Fibroblast of skin of back (primary cell): Measurements from ENCODE around the gene PRCD. TPM values are rescaled to one million over a fixed set of nuclear protein-coding genes. Genes with fewer than 3 reads are reported as not detected.
A peak's percentile ranks its signal among the peaks of the same experiment; 100 is the strongest.

ENCODE experiments used
- DNase-seq: peaks from one replicate; pipeline ENCODE4 v3.0.0-alpha.2; 2013
- polyA plus RNA-seq, 2 experiments: library from polyadenylated mRNA; unstranded; fragments of 120-200 nt; gene quantifications; one replicate each; pipeline ENCODE4 v1.2.1, GENCODE V29; 2013; ENCODE audit not compliant: insufficient read length in 2 of 2

The PRCD gene
- 0.45 TPM for polyA plus RNA-seq (2013, experiment 1 of 2; ENCODE audit: insufficient read length)
- polyA plus RNA-seq (2013, experiment 2 of 2; ENCODE audit: insufficient read length): 0.57 TPM

DNA sequence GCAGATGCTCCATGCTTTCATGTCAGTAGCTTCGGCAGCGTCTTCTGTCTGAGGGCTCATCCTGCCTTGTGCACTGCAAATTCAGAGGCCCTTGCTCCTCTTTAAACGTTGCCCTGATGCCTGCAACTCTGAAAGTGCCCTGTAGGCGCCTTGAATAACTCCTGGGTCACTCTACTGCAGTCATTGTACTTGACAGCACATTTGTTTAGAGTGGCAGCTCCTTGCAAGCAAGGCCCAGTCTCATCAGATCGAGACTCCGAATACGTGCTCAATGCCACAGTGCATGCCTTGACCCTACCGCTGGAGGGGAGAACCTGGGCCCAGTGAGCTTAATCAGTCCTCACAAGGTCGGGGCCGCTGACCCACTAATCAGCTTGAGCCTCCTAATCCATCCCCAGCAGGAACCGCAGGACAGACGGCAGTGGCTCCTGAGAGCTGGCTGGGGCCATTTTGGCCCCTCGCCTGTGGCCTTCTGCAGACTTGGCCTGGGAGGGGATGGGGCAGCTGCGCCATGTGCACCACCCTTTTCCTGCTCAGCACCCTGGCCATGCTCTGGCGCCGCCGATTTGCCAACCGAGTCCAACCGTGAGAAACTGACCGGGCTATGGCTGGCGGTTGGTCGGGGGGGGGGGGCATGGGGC lies at the start of gene PRCD:
TSS of gene PRCD (plus strand) at position 414 of the 641 bp plus-strand sequence. CDS start at position 512, 98 bp downstream.
- DNase-seq: no peak

DNA sequence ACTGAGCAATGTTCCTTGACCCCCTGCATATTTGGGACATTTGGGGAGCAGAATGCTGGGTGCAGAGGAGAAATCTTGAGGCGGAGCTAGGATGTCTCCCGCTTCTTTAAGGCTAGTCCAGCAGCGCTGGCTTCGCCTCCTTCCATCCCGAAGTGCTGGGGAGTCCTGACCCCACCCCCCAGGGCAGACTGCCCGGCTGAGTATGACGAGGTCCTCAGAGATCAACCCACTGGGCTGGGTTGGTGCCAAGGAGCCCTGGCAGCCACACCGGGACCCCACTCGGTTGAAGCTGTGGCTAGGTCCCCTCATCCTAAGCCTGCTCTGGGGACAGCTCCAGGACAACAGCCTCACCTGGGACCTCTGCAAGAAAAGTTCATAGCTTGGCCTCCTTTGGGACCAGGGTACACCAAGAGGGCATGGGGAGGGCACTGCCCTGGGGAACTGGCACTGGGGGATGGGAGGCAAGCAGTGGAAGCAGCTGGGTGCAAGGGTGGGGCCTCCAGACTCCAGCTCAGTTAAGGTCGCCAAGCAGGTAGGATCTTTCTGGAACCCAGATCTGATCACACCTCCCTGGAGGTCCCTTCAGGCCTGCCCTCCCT lies 49.6 kb upstream of the PRCD start:
- DNase-seq: no peak

DNA sequence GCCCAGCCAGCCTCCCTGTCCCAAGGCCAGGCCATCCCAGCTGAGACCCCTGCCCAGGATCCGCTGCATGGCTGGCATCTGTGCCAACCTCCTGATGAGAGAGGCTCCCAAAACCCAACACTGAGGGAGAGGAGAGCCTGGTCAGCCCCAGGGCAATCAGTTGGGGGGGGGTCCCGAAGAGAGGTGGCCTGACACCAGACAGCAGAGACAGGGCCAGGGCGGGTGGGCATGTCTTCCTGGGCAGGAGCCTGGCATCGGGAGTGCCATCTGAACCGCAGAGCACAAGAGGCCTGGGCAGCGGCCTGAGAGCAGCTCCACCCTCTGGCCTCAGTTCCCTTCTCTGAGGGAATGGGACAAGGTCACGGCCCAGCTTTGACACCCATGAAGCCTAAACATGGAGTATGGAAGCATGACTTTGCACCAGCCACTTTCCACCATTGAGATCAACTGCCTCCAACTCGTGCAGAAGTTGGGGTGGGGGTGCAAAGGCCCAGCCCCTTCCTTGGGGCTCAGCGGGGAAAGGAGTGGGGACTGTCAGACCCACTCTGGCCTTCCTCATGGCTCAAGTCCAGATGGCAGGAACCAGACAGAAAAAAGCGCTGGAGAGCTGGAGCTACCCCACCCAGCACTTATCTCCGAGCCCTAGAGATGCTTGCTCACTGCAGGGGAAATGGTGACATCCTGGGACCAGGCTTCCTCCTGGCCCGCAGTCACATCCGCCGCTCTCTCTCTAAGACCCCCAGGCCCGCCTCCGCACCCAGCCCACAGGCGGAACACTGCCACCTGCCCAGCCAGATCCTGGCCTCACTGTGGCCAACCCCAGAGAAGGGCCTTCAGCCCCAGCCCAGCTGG lies 48.3 kb upstream of the PRCD start:
- DNase-seq: no peak

DNA sequence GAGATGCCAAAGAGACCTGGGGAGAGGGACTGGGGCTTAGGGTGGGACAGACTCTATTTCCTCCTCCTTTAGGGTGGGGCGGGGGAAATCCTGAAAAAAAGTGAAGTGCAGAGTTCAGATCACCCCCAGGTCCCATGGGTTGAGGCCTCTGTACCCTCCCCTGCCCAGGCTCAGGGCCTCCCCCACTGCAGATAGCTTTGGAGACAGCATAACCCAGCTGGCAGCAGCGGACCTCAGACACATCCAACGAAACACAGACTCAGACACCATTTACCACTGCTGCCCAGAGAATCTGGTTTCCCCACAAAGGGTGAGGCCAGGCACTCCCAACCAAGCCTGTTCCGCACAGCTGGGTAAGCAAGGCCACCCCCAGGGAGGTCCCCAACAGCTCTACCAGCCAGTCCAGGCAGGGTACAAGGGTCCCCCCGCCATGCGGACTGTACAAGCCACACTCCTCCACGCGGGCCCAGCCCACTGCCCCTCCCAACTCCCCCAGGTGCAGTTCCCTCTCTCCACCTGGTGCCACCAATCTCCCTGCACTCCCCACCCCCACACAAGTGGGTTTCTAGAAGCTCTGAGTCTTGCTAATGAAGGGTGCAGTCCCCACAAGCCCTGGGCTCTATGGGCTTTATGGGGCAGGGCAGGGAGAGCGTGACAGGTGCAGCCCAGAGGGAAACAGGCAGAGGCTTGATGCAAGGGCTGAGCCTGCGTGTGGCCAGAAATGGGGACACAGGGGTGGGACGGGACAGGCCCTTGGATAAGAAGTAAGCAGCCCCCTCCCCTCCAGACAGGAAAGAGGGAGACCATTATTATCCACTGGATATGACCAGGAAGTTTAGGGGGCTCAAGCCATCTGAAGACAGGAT lies 47.5 kb upstream of the PRCD start:
- DNase-seq: no peak

- peak; percentile 65 for DNase-seq
These were observed 46.8 kb upstream of the PRCD start for GRCh38 chr17:76492989-76493501.

DNA sequence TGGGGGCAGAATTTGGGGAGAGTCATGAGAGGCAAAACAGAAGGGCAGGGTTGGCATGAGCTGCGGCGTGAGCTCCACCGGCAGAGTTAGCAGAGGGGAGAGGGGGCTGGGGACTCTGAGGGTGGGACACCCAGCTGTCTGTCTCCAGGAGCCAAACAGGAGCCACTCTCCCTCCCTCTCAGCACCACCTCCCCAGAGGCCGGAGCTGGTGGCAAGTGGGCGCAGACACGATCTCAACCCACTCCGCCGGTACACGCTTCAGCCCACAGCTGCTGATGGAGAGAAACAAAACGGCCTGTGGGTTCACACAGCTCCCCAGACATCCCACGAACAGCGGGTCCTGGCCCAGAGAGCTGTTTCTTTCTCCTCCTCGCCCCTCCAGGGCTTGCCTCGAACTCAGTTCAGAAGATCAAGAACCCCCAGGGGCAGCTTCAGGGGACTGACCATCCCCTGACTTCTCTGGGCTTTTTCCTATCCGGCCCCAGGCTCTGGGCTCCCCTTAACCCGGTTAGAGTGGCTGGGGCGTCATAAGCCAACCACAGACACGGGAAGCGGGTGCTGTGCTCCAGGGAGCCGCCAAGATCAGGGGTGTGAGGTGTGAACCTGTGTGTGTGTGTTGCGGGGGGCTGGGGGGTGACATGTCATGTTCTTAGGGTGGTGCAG lies 46.2 kb upstream of the PRCD start:
- DNase-seq: no peak

- DNase-seq: no peak
These were observed 44.0 kb upstream of the PRCD start for GRCh38 chr17:76495663-76496400.

GRCh38 chr17:76496464-76496863 lies 43.4 kb upstream of the PRCD start:
- no peak for DNase-seq

DNA sequence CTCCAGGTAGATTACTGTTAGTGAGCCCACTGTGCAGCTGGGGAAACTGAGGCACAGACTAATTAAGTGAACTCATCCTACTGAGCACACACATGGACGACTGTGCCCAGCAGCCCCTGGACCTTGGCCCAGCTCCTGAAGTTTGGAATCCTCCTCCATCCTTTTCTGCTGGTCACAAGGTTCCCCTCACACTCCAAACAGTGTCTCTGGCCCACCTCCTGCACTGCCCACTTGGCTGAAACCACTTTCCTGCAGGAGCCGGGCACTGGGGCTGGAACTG lies 42.2 kb upstream of the PRCD start:
- DNase-seq: no peak

DNA sequence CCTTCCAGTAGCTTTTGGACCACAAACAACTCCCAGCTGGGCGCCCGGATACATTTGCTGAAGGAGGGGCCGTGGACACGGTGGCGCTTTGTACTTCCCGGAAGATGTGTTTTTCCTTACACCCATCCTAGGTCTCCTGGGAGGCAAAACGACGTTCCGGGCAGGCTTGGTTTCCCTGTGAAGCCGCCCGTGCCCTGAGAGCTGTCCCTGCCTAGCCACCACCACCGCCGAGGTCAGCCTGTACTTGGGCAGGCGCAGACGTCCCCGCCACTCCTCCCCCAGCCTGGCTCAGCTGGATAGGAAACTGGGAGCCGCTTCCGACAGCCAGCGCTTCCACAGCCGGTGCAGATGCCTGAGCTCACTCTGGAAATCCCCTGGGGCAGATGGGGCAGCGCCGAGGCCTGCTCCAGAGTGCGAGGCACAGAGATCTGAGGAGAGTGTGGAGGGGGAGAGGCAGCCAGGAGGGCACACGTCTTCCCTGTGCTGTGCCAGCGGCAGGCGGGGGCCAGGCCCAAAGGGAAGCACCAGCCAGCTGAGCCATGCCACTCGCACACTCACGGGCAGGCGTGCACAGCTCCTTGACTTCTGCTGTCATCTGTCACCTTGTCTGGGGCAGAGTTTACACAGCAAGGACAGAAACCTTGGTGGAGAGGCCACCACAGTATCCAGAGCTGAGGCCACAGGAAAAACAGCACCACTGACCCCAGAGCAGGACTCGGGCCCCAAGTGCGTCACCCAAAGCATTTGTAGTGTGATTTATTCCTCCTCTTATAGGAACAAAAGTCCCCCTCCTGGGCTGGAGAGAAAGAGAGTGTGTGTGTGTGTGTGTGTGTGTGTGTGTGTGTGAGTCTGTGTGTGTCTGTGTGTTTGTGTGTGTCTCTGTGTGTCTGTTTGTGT lies 41.6 kb upstream of the PRCD start:
- peak; percentile 83 for DNase-seq

DNA sequence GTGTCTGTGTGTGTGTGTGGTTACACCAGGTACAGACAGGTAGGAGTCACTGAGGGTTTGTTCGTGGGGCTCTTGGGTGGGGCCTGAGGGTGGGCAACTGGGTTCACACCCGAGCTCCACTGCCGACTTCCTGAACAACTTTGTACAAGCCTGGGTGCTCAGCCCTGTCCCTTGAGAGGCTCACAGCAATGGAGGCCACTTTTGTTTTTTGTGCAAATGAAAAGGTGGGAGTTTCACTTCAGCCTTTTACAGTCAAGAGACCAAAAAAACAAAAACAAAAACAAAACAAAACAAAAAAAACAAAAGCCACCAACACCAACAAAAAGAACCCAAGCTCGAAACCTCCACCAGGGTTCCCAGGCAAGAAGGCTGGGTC lies 41.0 kb upstream of the PRCD start:
- DNase-seq: no peak

DNA sequence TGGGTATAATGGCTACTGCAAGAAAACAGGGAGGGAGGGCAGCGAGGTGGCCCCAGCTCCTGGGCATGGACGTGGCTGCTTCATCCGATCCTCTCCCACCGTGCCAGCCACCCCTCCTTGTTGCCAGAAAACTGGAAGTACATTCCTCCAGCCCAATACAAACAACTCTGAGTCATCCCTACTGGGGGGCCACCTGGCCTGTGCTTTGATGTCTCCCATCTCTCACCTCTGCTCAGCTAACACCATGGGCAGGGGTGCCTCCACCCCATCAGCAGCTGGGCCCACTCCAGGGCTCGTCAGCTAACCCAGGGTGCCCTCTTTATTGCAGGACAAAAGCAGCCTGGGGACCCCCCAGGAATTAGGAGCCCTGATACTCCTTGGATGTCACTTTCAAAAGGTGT lies 40.6 kb upstream of the PRCD start:
- no peak for DNase-seq

DNA sequence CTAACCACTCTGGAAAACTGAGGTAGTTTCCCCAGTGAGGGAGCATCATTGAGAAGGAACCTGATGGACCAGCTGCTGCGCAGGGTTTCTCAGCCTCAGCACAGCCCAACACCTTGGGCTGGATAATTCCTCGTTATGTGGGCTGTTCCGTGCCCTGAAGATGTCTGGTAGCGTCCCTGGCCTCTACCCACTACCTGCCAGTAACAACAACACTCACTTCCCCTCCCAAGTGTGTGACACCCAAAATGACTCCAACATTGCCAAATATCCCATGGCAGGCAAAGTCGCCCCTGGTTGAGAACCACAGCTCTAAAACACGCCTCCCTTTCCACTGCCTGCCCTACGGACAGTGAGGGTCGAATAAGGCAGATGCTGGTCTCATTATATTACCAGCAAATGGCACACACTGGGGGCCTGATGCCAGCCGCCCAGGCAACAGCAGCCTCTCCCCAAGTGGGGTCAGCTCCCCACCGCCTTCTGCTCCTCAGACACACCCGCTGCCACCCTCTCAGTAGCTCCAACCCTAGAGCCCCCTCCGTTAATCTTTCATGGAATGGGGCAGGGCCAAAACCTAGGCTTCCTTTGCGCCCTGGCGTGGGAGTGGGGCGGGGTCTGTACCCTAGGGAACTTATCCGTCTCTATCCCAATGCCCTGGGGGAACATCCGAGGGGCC lies 39.6 kb upstream of the PRCD start:
- no peak for DNase-seq

- DNase-seq: no peak
These were observed 39.2 kb upstream of the PRCD start for GRCh38 chr17:76500747-76501017.

DNA sequence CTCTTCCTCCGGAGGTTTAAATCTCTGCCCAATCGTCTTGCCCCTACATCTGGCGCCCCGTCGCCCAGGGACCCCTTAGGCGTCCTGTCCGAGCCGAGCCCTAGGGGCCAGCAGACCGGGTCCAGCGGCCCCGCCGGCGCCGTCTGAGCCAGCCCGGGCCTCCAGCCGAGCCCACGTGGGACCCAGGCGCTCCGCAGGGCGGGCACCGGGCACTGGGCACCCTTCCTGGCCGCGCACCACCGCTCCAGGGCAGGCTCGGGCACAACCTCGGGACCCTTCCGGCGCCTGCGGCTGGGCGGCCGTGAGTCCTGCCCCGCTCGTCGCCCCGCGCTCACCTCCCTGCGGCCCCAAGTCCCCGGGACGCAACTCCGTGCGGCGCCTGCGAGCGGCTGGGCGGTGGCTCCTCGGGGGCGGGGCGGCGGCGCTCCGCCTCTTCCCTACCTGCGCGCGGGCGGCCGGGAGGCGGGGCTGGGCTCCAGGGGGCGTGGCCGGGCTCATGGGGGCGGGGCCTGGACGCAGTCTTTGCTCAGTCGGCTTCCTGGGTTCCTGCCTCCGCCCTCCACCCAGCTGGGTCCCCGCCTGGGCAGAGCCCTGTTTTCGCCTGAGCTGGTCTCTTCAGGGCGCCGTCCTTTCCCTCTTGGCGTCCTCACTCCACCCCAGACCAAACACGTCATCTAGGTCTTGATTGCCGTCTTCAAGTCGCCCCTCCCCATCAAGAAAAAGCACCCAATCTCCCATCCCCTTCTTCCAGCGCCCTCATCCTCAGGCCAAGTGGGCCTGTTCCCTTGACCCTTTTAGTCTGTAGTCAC lies 38.6 kb upstream of the PRCD start, which contains the start of gene RHBDF2:
TSS of gene RHBDF2 (minus strand) at position 406 of the 809 bp plus-strand sequence. CDS start 19,899 bp downstream, outside the sequence.
- peak; percentile 66 for DNase-seq

GRCh38 chr17:76501827-76502307 lies 38.0 kb upstream of the PRCD start:
- DNase-seq: no peak

DNA sequence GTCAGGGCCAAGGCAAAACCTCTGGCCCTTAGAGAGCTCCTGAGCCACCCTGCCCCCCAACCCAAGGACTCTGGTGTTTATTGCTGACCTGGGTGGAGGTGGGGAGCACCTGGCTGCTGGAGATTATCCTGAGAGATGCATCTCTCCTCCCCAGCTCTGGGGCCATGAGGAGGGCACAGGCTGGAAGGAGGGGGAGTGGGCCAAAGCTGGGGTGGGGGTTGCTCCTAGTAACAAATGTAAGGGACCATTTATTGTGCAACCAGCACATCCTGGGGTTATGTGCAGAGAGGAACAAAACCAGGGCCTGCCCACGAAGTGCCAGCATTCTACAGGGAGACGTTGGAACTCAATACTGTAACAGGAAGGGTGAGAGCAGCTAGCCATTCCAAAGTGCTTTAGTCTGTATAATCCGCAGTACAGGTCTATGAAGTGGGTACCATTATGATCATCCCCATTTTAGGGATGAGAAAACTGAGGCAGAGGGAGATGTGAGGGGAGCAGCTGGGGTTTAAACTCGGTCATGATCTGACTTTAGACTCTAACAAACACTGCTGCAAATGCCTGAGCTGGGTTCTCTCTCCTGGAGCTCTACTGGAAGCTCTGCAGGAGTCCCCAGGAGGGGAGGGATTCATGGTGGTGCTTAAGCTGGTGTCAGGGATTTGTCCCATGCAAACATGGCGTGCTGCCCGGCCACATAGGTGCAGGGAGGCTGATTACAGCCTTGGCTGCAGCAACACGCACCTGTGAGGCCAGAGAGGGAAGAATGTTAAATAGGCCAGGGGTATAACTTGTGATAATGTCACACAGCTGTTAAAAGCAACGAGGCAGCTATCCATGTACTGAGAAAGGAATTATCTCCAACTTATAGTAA lies 37.3 kb upstream of the PRCD start:
- DNase-seq: no peak

- DNase-seq: no peak
These were observed 35.7 kb upstream of the PRCD start for GRCh38 chr17:76504117-76504516.
